Gastrocnemius medialis (tissue), 4 donors: ENCODE data around the gene IL1R1. TPM values are rescaled to one million over a fixed set of nuclear protein-coding genes. Genes with fewer than 3 reads are reported as not detected.

Experiments used
- ATAC-seq, 2 donors: fragments of 150-250 bp; one replicate each; pipeline ENCODE4 v1.9.1; 2016
- DNase-seq, 2 donors: peaks; one replicate each; pipeline ENCODE4 v3.0.0-alpha.2; 2019
- H3K27ac ChIP-seq, 4 donors: fragments of 200-600 bp; sonication (generic); 1 replicate in 1 of 4; 2 replicates in 3 of 4; pipeline ENCODE4 v1.5.1; 2016 to 2018; ENCODE audit warnings: mild to moderate bottlenecking in 2 of 4, moderate library complexity in 1 of 4
- H3K27me3 ChIP-seq, 3 donors: fragments of 200-600 bp; sonication (generic) in 2 of 3; 1 replicate in 1 of 3; 2 replicates in 2 of 3; pipeline versions ENCODE4 v1.5.1 to v1.6.0; 2016 to 2019; ENCODE audit warnings: mild to moderate bottlenecking in 1 of 3, moderate library complexity in 1 of 3
- H3K36me3 ChIP-seq, 2 donors: fragments of 200-600 bp; sonication (generic) in 1 of 2; one replicate each; pipeline ENCODE4 v1.5.1; 2017 to 2018
- H3K4me1 ChIP-seq, 2 donors: fragments of 200-600 bp; sonication (generic) in 1 of 2; one replicate each; pipeline ENCODE4 v1.5.1; 2016 to 2017; ENCODE audit warnings: mild to moderate bottlenecking in 2 of 2
- H3K4me3 ChIP-seq, 4 donors: fragments of 200-600 bp; sonication (generic) in 3 of 4; 1 replicate in 1 of 4; 2 replicates in 3 of 4; pipeline ENCODE4 v1.5.1; 2016 to 2019; ENCODE audit warnings: mild to moderate bottlenecking in 2 of 4
- H3K9me3 ChIP-seq, 3 donors: fragments of 200-600 bp; sonication (generic) in 2 of 3; 1 replicate in 1 of 3; 2 replicates in 2 of 3; pipeline ENCODE4 v1.5.1; 2016 to 2019
- CTCF ChIP-seq, 5 experiments: fragments of 450-650 bp in 3 of 5; fragments of 200-600 bp in 2 of 5; sonication (generic) in 2 of 5; IDR thresholded peaks in 4 of 5; conservative IDR thresholded peaks in 1 of 5; 1 replicate in 4 of 5; 2 replicates in 1 of 5; pipeline ENCODE4 v1.5.1; 2016 to 2019; ENCODE audit warnings: antibody characterized with exemption in 5 of 5, mild to moderate bottlenecking in 3 of 5, moderate library complexity in 3 of 5
- POLR2A ChIP-seq, 2 donors: fragments of 450-650 bp; IDR thresholded peaks; one replicate each; pipeline ENCODE4 v1.6.1; 2017; ENCODE audit warnings: antibody characterized with exemption in 2 of 2, mild to moderate bottlenecking in 2 of 2, moderate library complexity in 2 of 2
- in situ Hi-C, 4 donors: fragments of 200-750 bp; cut with MboI; loops; one replicate each; pipeline versions ENCODE4 v1.15.0 to v1.8.0; 2017; ENCODE audit warnings: low sequenced_read_pairs in 4 of 4
- intact Hi-C: fragments of 100-400 bp; cut with DNase I; formaldehyde crosslinking; loops from one replicate; pipeline ENCODE4 v1.15.1; 2023; ENCODE audit warnings: low total_unique reads
- total RNA-seq, 4 donors: library from RNA; depleted of rRNA; stranded (reverse); fragments of >200 nt; gene quantifications; one replicate each; pipeline versions ENCODE4 v1.1.0 to v1.2.3, GENCODE V29; 2016

IL1R1 gene
- total RNA-seq, 4 donors from 2014 or later: 17.6 to 23.3 (median 19.3) TPM

- TF ChIP-seq POLR2A (IDR thresholded peaks at IDR 0.05) (no peak), CTCF (IDR thresholded peaks at IDR 0.05 in 4 of 5, conservative IDR thresholded peaks at IDR 0.05 in 1 of 5) (no peak)
- Histone ChIP-seq H3K9me3 (no peaks in the 10 kb centered on the region), H3K27me3 (no peaks in the 10 kb centered on the region), H3K36me3 (no peaks in the 10 kb centered on the region), H3K4me1 (peaks cover 3 to 33% of the 10 kb centered on the region in 2 donors), H3K4me3 (no peak overlapping the region), H3K27ac (no peak overlapping the region)
- no peak for ATAC-seq
- intact Hi-C loops (no loop called here), in situ Hi-C loops (no loop called here)
- no peak for DNase-seq
These were observed 16.4 kb upstream of the IL1R1 start for GRCh38 chr2:102126169-102126568.

DNA sequence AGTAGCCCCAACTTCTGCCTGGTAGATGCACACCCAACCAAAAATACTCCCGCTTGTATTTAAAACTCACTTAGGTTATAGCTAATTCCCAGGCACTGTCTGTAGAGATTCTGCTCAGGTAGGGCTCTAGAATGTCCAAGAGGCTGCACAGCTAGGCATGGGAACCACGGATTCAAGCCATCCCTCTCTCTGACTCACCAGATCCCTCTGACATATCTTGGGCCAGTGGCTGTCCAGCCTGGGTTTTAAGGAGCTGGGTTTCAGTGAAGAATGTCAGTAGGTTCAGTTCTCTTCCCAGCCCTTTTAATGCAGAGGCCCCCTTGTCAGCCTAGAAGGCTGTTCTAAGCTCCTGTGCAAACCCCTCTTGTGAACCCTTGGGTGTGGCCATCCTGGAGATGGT, 15.9 kb upstream of the IL1R1 start:
- H3K9me3 ChIP-seq: no peaks in the 10 kb centered on the region
- H3K27me3 ChIP-seq: no peaks in the 10 kb centered on the region
- peaks cover 3 to 28% of the 10 kb centered on the region in 2 donors for H3K4me1 ChIP-seq
- DNase-seq (no peak), ATAC-seq (no peak)
- in situ Hi-C loops: no loop called here
- TF ChIP-seq CTCF (IDR thresholded peaks at IDR 0.05 in 4 of 5, conservative IDR thresholded peaks at IDR 0.05 in 1 of 5) (no peak), POLR2A (IDR thresholded peaks at IDR 0.05) (no peak)
- no peaks in the 10 kb centered on the region for H3K36me3 ChIP-seq
- intact Hi-C loops: no loop called here
- H3K27ac ChIP-seq: no peak overlapping the region
- no peak overlapping the region for H3K4me3 ChIP-seq

GRCh38 chr2:102129082-102129481, 13.5 kb upstream of the IL1R1 start:
- H3K36me3 ChIP-seq: no peaks in the 10 kb centered on the region
- no peak overlapping the region for H3K27ac ChIP-seq
- DNase-seq (no peak), ATAC-seq (no peak)
- intact Hi-C loops (no loop called here), in situ Hi-C loops (no loop called here)
- no peaks in the 10 kb centered on the region for H3K27me3 ChIP-seq
- no peak overlapping the region for H3K4me3 ChIP-seq
- no peaks in the 10 kb centered on the region for H3K9me3 ChIP-seq
- no peak for TF ChIP-seq CTCF (IDR thresholded peaks at IDR 0.05 in 4 of 5, conservative IDR thresholded peaks at IDR 0.05 in 1 of 5)
- TF ChIP-seq POLR2A (IDR thresholded peaks at IDR 0.05): no peak
- H3K4me1 ChIP-seq: peaks cover 0 to 11% of the 10 kb centered on the region in 2 donors

DNA sequence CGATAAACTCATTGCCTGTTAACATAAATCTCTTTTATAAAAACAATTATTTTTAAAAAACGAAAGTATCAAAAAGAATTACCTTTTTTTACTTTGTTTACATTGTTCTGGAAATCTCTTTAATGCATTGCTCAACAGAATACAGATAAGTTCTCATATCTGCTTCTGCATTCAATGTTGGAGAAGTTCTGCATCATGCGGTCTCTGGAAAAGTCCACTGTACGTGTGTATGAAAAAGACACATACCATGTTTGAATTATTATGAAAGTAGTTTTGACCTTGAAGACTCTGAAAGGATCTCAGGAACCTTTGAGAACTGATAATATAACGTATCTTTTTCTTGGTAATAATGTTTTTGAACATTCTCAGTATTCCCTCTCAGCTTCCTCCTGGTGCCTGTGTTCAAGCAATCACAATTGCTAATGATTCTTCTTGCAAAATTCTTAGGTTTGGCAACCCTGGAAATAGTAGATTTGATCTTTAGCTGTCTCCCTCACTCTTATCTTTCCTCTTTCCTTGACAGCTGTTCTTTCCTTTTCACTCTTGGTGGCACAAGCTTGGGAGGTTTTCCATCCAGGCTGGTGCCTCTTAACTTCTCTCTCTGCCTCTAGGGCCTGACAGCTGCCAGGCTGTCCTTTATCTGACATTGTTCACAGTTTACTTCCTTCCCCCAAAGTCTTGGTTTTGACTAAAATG, 12.4 kb upstream of the IL1R1 start:
- Histone ChIP-seq H3K27me3 (no peaks in the 10 kb centered on the region), H3K9me3 (no peaks in the 10 kb centered on the region), H3K4me3 (no peak overlapping the region), H3K4me1 (peaks cover 0 to 11% of the 10 kb centered on the region in 2 donors), H3K36me3 (no peaks in the 10 kb centered on the region), H3K27ac (no peak overlapping the region)
- in situ Hi-C loops (no loop called here), intact Hi-C loops (no loop called here)
- no peak for ATAC-seq
- DNase-seq: no peak
- TF ChIP-seq CTCF (IDR thresholded peaks at IDR 0.05 in 4 of 5, conservative IDR thresholded peaks at IDR 0.05 in 1 of 5): no peak
- no peak for TF ChIP-seq POLR2A (IDR thresholded peaks at IDR 0.05)

GRCh38 chr2:102130647-102130991, 11.9 kb upstream of the IL1R1 start:
- in situ Hi-C loops (no loop called here), intact Hi-C loops (no loop called here)
- no peaks in the 10 kb centered on the region for H3K9me3 ChIP-seq
- ATAC-seq (no peak), DNase-seq (no peak)
- no peaks in the 10 kb centered on the region for H3K27me3 ChIP-seq
- no peak overlapping the region for H3K4me3 ChIP-seq
- TF ChIP-seq POLR2A (IDR thresholded peaks at IDR 0.05) (no peak), CTCF (IDR thresholded peaks at IDR 0.05 in 4 of 5, conservative IDR thresholded peaks at IDR 0.05 in 1 of 5) (no peak)
- H3K36me3 ChIP-seq: no peaks in the 10 kb centered on the region
- H3K27ac ChIP-seq: no peak overlapping the region
- peaks cover 0 to 11% of the 10 kb centered on the region in 2 donors for H3K4me1 ChIP-seq
